Stimulated activated CD4-positive, alpha-beta T cell treated with anti-CD3 and anti-CD28 coated beads, Interleukin-1b, Interleukin-23, amount 100 ng/mL, for 48 hours (primary cell): ENCODE results near the gene KIF18A.
A peak's percentile ranks its signal among the peaks of the same experiment; 100 is the strongest.
"Not testable (repeated sequence)": the region's sequence is repeated elsewhere in the genome, so short reads cannot be mapped to it uniquely, and the experiment has no call there.

ENCODE experiments used
- DNase-seq: peaks from one replicate; pipeline ENCODE4 v3.0.0-alpha.2; 2020

Gene KIF18A

DNA sequence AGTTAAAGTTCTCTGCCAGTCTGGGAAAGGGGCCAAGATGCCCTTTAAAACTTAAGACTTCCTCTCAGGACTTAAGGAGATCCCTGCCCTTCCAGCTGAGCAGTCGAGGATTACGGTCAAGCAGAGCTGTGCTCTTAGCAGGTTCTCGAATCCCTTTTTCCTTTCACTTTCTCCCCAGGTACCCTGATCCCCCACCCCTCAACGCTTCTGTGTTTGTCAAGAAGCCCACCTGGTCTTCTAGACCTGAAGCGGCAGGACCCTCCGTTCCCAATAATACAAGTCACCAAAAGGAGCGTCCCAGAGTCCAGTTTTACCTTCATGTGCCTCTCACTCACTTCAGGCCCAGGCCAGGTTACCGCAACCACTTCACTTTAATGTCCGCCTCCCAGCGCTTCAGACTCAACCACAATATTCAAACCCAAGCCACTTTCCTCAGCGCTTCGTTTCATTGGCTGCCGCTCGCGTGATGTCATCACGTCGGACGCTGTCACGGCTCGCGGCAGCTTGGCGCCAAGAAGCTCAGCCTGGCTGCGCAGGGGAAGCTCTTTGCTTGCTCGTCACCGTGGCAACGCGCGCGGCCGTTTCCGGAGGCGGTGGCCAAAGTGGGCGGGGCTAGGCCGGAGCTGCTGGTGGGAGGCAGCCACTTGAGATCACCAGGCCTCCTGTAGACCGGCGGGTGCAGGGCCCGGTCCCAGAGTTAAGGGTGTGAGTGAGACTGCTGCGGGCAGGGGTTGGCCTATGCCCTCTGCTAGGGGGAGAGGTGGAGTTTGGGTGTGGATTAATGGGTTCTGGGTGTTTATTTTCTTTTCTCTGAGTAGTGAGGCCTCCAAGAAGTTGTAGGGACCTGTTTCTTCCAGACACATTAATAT, at the start of gene KIF18A, which contains the start of gene METTL15:
Gene KIF18A, minus strand, starts transcription at position 407 of the 869 bp plus-strand sequence. CDS start 10,209 bp downstream, outside the sequence.
Gene METTL15, plus strand, starts transcription at position 639 of the 869 bp plus-strand sequence. CDS start 4,947 bp downstream, outside the sequence.
- DNase-seq, result peak; percentile 98

DNA sequence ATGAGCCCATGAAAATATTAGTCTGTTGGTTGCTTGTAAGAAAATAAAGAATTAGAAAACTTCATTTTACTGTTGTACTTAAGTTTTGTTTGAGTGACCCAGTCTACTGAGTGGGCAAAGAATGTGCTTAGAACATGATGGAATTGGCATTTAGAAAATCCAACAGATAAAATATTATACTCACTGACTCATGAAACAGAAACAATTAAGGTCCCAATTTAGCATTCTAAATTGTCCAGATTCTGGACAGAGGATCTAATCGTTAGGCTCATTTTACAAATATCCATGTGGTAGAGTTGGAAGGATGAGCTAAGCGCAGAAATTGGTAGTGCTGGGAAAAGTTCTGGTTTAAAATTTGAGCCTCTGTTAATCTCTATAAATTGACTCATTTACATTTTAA, 45.6 kb upstream of the KIF18A start:
- DNase-seq, result no peak

DNA sequence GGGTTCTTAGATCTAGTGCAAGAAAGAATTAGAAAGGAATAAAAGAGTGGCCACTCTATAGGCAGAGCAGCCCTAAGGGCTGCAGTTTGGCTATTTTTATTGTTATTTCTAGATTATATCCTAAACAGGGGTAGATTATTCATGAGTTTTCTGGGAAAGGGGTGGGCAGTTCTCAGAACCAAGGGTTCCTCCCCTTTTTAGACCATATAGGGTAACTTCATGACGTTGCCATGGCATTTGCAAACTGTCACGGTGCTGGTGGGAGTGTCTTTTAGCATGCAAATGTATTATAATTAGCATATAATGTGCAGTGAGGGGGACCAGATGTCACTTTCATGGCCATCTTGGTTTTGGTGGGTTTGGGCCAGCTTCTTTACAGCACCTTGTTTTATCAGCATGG, 44.8 kb upstream of the KIF18A start:
- DNase-seq, result no peak

DNA sequence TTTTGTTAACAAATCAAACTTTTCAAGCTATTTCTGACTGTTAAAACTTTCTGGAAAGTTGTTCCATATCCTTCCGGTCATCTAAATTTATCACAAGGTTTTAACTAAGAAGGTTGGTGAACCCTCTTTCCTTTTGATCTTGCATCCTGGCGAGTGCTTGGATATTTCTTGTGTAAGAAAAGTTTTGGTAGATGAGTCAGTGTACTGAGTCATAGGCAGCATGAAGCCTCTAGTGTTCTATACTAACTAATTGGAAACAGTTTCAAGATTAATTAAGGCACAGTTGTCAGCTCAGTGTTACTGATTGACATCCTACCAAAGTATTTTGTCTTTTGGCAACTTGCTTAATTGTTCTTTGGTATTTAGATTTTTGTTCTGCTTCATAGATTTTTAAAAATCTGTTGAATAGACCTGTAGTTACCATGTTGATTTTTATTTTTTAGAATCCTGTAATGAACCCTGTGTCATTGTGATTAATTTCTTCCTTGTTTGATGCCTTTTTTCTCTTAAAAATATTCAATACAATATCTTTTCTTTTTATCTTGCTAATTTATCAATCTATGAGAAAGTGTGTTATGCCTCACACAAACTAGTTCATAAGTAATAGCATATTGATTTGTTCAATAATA, 38.3 kb upstream of the KIF18A start:
- no peak for DNase-seq

DNA sequence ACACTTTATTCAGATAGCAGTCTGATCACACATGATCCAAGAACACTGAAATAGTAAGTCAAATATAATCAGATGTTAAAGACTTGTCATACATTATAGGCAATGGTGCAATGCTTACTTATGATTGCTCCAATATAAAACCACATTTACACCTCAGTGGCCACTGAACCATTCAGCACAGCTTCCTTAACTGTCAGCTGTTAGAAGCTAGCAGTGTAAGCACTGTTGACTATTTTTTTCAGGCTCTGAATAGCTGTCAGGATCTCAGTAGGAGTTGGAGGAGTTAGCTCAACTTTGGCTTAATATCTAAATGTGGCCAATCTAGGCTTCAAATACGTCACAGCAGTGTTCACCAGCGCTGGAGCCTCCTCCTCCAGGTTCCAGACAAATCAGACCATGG, 36.9 kb upstream of the KIF18A start:
- DNase-seq, result no peak

DNA sequence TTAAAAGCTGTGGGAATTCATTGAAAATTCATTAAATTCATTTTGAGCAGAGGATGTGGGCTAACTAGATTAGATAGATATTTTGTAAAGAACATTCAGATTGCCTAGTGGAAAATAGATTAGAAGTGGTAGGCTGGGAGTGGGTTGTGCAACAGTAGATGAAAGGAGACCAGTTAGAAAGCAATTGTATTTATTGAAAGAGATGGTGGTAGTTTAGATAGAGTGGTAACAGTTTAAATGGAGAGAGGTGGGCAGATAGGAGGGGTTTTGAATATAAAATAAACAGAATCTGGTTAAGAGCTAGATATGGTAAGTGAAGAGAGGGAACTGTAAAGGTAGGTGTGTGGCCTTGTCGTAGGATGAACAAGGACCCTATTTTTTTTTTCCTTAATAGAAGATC, 34.8 kb upstream of the KIF18A start:
- no peak for DNase-seq

DNA sequence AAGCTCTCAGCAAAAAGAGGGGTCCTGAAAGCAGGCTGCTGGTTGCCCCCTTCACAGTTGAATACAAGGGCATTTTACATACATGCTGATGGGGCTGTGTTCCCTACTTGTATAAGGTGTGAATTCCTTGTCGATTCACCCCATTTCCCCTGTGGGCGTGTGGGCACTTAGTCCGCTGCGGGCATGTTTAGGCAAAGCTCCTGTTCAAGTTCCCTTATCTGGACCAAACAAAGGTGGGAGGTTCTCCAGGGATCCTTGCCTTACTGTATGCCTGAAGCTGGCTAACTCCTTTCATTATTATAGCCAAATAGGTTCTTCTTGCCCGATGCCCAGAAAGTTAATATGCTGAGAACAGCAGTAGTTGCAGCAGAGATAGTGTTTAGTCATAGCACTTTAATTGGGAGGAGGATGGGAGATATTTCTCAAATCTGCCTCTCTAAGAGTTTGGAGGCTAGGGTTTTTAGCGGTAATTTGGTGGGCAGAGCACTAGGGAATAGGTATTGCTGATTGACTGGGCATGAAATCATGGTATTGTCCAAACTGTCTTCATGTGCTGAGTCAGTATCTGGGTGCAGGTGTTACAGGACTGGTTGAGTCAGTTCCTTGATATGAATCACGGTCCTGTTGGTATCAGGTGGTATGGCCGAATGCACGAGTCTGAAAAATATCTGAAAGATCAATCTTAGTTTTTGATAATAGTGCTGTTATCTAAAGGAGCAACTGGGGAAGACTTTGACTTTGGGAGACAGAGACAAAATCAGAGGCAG, 32.9 kb upstream of the KIF18A start:
- no peak for DNase-seq

DNA sequence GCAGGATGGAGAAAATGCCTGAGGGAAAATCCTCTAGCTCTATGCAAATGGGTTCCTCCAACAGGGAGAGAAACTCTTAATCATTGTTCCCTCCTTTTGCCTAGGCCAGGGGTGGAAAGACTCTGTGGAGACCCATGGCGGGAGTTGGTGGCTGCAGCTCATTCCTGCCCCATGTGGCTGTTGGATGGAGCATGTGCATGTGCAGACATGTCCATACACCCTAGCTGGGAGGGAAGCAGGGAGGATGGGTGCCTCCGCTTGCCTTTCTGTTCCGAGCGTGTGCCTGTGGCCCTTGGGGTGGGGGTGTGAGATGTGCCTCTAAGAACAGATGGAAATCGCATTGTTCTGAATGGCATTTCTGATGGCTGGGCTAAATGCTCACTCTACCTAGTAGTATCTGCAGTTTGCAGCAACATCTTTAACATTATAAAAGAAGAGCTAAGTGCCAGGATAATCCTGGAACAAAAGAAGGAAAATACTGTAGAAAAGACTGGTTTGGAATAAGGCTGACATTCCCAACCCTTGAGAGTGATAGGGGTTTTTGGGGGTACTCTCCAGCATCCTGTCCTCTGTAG, 32.0 kb upstream of the KIF18A start:
- DNase-seq, result no peak

DNA sequence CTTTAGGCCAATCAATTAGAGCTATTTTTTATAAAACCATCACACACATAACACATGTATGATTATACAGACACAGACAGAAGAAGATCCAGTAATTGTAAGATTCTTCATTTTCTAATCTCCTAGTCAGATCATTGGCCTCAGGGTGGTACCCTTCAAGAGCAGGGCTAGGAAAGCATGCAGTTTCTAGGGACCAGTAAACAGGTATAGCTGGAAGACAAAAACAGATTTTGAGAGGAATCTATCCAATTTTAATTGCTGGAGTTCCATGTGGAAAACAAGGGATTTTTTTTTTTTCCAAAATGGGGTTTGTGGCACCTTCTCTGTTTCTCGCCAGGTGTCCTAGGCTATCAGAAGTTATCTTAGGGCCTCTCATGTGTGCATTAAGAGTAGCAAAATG, 29.9 kb upstream of the KIF18A start:
- DNase-seq, result no peak

DNA sequence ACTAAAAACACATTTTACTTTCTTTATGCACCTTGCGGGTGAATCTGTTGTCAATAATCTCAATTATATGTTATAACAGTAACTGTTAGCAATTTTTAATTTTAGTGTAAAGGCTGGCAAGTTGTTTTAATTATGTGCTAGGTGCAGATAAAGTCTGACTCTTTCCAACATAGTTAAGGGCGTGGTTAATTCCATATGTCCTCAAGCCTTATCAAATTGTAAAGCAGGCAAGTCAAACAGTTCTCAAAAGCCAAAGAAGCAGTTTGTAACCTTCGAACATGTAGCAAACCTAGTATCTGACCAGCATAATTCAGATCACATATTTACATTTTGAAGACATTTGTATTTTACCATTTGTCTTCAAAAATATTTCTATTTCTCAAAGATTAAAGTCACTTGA, 29.4 kb upstream of the KIF18A start:
- DNase-seq, result no peak

DNA sequence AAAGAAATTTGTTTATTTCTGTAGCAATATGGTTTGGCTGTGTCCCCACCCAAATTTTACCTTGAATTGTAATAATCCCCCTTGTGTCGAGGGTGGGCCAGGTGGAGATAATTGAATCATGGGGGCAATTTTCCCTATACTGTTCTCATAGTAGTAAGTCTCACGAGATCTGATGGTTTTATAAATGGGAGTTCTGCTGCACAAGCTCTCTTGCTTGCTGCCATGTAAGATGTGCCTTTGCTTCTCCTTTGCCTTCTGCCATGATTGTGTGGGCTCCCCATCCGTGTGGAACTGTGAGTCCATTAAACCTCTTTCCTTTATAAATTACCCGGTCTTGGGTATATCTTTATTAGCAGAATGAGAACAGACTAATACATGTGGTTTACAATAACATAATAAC, 28.2 kb upstream of the KIF18A start:
- not testable (repeated sequence) for DNase-seq

DNA sequence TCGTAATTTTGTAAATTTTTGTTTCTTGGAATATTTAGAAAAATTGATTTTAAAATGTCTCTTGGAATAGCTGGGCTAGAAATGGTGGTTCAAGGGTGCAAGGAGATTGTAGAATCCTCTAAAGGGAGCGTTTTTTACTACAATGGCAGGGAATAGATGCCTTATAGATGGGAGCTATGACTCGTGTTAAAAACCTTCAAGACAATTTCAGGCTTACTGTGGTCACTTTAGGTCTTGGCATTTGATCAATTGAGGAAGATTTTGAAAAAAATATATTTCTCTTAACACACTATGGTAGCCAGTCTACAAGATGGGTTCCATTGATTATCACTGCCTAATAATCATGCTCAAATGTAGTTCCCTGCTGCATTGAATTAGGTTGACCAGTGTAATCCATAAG, 25.2 kb upstream of the KIF18A start:
- DNase-seq, result no peak

DNA sequence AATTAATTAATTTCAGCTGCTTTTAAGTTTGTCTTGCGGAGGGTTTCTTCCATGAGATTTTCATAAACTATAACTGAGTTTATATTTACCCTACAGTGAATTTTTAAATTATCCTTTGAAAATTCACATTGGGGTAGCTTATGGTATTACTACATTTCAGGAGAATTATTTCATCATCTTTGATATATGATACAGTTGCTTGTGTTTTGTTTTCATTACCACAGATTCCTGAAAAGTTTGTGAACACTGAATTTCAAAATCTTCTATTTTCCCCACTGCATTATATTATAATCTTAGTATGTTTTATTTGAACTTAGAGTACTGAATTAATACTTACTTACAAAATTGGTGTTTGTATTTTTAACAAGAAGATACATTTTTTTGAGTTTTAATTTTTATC, 24.6 kb upstream of the KIF18A start:
- DNase-seq, result no peak

DNA sequence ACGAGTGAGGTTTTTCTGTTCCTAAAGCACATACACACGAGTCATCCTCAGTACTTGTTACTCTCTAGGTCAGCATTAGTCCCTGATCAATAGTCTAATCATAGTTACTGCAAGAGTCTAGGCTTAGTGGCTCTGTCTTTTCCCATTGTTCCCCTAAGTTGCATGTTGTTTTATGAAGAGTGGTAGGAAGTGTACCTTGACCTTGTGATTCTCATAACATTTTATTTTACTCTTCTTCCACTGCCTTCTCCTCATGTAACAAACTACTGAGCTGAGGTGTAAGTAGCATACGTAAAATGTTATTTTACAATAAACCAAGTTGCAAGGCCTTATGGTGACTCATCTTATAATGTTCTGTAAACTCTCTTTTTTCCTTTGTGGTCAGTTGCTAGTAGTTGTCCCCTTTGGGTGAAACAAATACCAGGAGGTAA, 15.2 kb upstream of the KIF18A start:
- no peak for DNase-seq

DNA sequence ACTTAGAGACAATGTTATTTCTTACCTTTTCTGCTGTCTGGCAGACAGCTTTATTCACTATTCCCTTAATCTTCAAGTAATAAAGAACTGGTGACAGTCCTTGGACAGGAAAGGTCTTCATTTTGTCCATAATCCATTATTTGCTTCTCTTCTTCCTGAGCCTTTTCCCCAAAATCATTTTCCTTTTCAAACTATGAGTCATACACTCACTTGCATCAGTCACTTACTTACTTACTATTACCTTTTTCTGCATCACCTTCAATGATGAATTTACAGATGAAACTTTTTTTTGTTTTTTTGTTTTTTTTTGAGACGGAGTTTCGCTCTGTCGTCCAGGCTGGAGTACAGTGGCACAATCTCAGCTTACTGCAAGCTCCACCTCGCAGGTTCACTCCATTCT, 9.8 kb upstream of the KIF18A start:
- no peak for DNase-seq

DNA sequence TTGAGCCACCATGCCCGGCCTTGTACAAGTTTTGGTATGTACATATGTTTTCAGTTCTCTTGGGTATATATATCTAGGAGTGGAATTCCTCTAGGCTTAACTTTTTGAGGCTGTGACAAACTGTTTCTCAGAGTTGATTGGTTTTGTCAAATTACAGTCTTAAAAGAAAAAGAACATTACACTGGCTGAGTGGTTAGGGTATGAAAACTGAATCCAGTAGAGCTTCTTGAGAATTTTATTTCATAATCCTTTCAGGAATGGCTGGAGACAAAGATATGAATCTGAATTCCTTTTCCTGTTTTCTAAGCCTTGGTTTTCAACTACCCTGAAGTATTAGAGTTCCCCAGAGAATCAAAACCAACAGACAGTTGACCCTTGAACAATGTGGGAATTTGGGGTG, 6.8 kb upstream of the KIF18A start:
- no peak for DNase-seq

DNA sequence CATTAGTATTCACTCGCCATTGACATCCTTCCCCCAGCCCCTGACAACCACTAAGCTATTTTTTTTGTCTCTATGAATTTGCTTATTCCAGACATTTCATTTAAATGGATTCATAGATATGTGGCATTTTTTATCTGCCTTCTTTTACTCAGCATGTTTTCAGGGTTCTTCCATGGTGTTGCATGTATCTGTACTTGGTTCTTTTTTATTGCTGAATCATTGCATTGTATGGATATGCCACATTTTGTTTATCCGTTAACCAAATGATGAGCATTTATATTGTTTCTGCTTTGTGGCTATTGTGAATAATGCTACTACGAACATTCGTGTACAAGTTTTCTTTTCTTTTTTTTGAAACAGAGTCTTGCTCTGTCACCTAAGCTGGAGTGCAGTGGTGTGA, 6.2 kb upstream of the KIF18A start:
- no peak for DNase-seq

DNA sequence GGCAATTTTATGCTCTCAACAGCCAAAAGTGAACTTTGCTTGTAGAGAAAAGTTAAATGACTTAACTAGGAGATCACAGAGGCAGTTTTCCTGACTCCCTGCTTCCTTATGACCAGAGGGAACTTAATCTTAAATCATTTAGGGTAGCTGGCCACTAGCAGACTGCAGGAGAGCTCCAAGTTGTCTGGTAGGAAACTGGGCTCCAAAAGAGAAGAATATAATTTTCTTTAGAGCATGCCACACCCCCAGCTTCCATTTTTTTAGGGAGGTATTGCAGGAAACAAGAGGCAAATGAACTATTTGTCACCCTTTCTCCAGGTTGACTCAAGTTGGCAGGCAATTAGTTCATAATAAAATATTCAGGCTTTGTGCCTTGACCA, 2.9 kb upstream of the KIF18A start:
- DNase-seq, result no peak

DNA sequence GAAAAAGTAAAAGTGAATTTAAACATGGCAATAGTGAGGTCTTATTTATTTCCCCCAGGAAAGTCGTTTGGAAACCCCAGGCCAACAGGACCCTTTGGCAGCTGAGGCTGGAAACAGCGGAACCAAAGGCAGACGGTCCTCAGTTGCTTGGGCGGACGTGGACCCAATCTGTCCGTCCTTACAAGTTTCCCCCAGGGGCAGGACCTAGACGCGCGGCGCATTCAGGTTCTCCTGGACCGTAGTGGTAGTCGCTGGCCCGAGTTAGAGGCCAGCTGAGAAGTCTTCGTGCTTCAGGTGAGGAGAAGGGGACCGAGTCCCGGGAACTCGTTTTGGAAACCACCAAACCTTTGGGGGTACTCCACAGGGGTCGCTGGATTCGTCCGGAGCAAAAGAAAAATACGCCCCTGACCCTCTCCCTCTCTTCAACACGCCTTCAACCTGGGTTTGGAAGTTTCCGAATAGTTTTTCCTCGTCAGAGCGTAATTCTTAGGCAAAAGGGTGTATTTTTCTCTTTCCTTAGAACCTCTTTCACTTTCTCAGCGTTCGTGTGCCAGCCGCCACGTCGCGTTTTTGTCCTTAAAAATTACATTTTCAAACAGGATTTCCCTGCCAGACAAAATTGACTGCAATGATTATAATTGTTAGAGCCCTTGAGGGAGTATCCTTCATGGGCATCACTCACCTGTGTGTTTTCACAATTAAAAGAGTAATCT, 2.3 kb upstream of the KIF18A start:
- DNase-seq, result peak; percentile 54

DNA sequence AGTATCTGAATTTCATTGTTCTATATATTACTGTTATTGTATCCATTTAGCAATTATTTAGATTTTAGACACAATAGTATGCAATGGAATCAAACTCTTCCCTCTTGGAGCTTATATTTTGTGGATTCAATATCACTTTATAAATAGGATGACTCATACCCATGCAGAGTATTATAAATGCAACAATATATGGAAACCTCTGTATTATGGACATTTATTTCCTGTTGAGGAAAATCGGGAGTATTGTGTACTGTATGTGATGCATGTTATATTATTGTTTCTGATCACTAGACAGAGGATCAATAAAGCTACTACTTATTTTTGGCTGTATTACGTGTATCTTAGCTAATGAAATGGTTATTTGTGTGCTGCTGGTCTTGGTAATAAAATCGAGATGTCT, 1.0 kb upstream of the KIF18A start:
- DNase-seq, result no peak

DNA sequence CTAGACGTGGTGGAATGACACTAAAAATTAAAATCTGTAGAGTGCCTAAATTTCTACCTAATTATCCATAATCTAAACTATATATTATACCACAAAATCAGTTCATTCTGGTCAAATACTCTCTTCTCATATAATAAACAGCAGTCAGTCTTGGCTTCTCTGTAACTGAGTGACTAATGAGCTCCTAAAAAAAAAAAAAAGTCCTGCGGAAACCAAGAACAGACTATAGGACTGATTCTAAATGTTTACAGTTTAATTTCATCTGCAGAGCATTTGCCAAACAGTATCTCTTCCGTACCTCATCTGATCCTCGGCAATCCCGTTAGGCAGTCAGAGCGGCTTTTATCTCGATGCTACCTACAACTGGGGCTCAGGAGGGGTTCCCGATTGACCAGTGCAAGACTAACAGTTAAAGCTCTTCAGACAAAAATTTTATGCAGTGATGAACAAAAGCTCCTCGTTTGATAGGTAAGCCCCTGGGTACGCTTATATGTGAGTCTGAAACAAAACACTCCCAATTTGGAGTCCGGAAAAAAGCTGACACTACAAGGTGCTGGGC, 686 bp downstream of the KIF18A start:
- DNase-seq, result no peak

DNA sequence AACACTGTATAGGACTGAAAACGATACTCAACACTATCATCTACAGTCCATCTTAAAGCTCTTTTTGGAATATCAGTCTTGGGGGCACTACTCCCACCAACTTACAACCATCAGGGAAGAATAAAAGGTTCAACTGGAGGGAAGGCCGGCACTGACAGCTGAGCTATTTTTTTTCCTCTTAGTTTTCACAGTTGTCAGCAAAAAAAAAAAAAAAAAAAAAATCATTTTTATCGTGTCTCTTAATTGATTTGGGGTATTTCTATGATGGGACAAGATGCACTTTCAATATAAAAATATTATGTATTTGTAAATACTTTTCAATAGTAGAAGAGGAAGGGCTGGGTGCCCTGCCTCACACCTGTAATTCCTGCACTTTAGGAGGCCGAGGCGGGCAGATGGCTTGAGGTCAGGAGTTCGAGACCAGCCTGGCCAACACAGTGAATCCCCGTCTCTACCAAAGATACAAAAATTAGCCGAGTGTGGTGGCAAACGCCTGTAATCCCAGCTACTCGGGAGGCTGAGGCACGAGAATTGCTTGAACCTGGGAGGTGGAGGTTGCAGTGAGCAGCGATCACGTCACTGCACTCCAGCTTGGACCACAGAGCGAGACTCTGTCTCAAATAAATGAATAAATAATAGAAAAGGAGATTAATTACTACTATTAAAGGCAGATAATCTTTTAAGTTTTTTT, 1.5 kb downstream of the KIF18A start:
- DNase-seq, result no peak
